ENCODE data around the gene HYDIN.
"Not testable (repeated sequence)": the region's sequence is repeated elsewhere in the genome, so short reads cannot be mapped to it uniquely, and the experiment has no call there.

DNA sequence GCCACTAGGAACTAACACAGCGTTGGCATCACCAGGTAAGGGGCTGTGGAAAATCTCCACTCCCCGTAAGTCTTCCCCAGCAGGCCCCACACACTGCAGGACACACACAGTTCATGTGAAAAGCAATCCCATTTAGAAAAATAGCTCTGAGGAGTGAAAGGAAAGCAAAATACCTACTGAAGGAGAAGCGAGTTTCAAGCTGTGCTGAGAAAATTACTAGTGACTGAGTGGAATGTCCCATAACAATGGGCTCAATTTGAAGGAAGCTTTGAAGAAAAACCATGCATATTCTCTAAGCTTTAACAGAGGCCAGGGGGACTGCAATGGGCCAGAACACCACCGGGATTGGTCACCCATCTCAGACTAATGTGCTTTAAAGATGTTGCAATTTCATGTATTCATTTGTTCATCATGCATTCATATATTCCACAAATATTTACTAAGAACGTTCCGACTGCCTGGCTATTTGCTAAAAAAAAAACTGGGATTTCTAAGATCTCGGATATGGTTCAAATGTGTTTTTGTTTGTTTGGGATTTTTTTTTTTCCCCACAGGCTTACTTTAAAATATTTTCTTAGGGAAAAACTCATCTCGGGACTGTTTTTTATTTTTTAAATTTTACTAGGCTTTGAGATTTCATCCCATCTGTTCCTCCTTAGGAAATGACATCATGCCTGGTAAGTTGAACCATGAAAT lies 202.3 kb downstream of the HYDIN start:
- TF ChIP-seq, protein P1, sequence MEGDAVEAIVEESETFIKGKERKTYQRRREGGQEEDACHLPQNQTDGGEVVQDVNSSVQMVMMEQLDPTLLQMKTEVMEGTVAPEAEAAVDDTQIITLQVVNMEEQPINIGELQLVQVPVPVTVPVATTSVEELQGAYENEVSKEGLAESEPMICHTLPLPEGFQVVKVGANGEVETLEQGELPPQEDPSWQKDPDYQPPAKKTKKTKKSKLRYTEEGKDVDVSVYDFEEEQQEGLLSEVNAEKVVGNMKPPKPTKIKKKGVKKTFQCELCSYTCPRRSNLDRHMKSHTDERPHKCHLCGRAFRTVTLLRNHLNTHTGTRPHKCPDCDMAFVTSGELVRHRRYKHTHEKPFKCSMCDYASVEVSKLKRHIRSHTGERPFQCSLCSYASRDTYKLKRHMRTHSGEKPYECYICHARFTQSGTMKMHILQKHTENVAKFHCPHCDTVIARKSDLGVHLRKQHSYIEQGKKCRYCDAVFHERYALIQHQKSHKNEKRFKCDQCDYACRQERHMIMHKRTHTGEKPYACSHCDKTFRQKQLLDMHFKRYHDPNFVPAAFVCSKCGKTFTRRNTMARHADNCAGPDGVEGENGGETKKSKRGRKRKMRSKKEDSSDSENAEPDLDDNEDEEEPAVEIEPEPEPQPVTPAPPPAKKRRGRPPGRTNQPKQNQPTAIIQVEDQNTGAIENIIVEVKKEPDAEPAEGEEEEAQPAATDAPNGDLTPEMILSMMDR (IDR thresholded peaks at IDR 0.05 in 2 of 3, conservative IDR thresholded peaks at IDR 0.05 in 1 of 3; ENCODE audit: borderline replicate concordance in 1 of 3, insufficient read depth in 1 of 3, low read depth in 2 of 3, low read length in 2 of 3) = not testable (repeated sequence)
- TF ChIP-seq POLR2AphosphoS5 (IDR thresholded peaks at IDR 0.05; ENCODE audit: low read depth, low read length); CEBPB (IDR thresholded peaks at IDR 0.05; ENCODE audit: low read depth); EZH2 (IDR thresholded peaks at IDR 0.05); RAD21 (IDR thresholded peaks at IDR 0.05; ENCODE audit: low read depth): not testable (repeated sequence)
